Neural cell (in vitro differentiated cells): Measurements from ENCODE around the gene ARID1B. TPM values are rescaled to one million over a fixed set of nuclear protein-coding genes. Genes with fewer than 3 reads are reported as not detected.

Experiments
- H2AFZ ChIP-seq: fragments of 200-600, 300-800 bp; sonication (generic), shearing (Covaris generic); 2 replicates; pipeline ENCODE4 v1.6.0; 2014; ENCODE audit warnings: low read depth, mild to moderate bottlenecking, antibody characterized with exemption, low read length, moderate library complexity
- H3F3A ChIP-seq: fragments of 200-600 bp; shearing (Covaris generic); 2 replicates; pipeline ENCODE4 v1.6.1; 2016; ENCODE audit warnings: mild to moderate bottlenecking, moderate library complexity, mixed read lengths, antibody characterized with exemption, low read length; ENCODE audit not compliant: insufficient read depth, poor library complexity, severe bottlenecking
- H3K27ac ChIP-seq: fragments of 200-600, 300-800 bp; sonication (generic), shearing (Covaris generic); 2 replicates; pipeline ENCODE4 v1.5.1; 2014; ENCODE audit warnings: mild to moderate bottlenecking, low read length, moderate library complexity
- H3K27me3 ChIP-seq: fragments of 300-800, 200-600 bp; sonication (generic), shearing (Covaris generic); 2 replicates; pipeline ENCODE4 v1.6.0; 2014; ENCODE audit warnings: mild to moderate bottlenecking, low read depth, low read length, moderate library complexity; ENCODE audit not compliant: insufficient read depth
- H3K36me3 ChIP-seq: fragments of 300-800, 200-600 bp; sonication (generic), shearing (Covaris generic); 2 replicates; pipeline ENCODE4 v1.5.1; 2014; ENCODE audit warnings: mild to moderate bottlenecking, antibody characterized with exemption, low read length, moderate library complexity; ENCODE audit not compliant: insufficient read depth
- H3K4me2 ChIP-seq: fragments of 300-800, 200-600 bp; sonication (generic), shearing (Covaris generic); 2 replicates; pipeline ENCODE4 v1.6.0; 2014; ENCODE audit warnings: mild to moderate bottlenecking, low read length
- H3K4me3 ChIP-seq: fragments of 300-800, 200-600 bp; sonication (generic), shearing (Covaris generic); 2 replicates; pipeline ENCODE4 v1.5.1; 2014; ENCODE audit warnings: mild to moderate bottlenecking, low read length, moderate library complexity
- H3K79me2 ChIP-seq: fragments of 200-600 bp; shearing (Covaris generic); replicated peaks from 2 replicates; pipeline ENCODE4 v1.6.0; 2014; ENCODE audit warnings: mild to moderate bottlenecking, low read length, moderate library complexity; ENCODE audit not compliant: insufficient read depth
- H3K9ac ChIP-seq: fragments of 300-800, 200-600 bp; sonication (generic), shearing (Covaris generic); 2 replicates; pipeline ENCODE4 v1.6.1; 2016; ENCODE audit warnings: mild to moderate bottlenecking, low read length, mixed read lengths
- H3K9me2 ChIP-seq: fragments of 200-600 bp; shearing (Covaris generic); 2 replicates; pipeline ENCODE4 v1.6.1; 2016; ENCODE audit warnings: mild to moderate bottlenecking, low read length, mixed read lengths; ENCODE audit not compliant: insufficient read depth
- H3K9me3 ChIP-seq: fragments of 200-600, 300-800 bp; sonication (generic), shearing (Covaris generic); 2 replicates; pipeline ENCODE4 v1.6.1; 2016; ENCODE audit warnings: mild to moderate bottlenecking, mixed run types, low read length, moderate library complexity, mixed read lengths
- H4K20me1 ChIP-seq: fragments of 200-600 bp; shearing (Covaris generic); 2 replicates; pipeline ENCODE4 v1.6.1; 2016; ENCODE audit warnings: mild to moderate bottlenecking, mixed run types; ENCODE audit not compliant: insufficient read depth
- CTCF ChIP-seq: fragments of 450-650 bp; IDR thresholded peaks from 2 replicates; pipeline ENCODE4 v1.5.1; 2014; ENCODE audit warnings: antibody characterized with exemption, mild to moderate bottlenecking, moderate library complexity; ENCODE audit not compliant: poor library complexity, severe bottlenecking
- EP300 ChIP-seq: fragments of 450-650 bp; conservative IDR thresholded peaks from 2 replicates; pipeline ENCODE4 v1.6.1; 2014; ENCODE audit warnings: antibody characterized with exemption, mild to moderate bottlenecking, moderate library complexity; ENCODE audit not compliant: poor library complexity, severe bottlenecking
- EZH2 ChIP-seq: fragments of 200-600, 300-800 bp; shearing (Covaris generic), sonication (generic); IDR thresholded peaks from 2 replicates; pipeline ENCODE4 v1.6.1; 2014; ENCODE audit warnings: antibody characterized with exemption, low read length, borderline replicate concordance, mild to moderate bottlenecking; ENCODE audit not compliant: insufficient read depth, poor library complexity, severe bottlenecking
- MXI1 ChIP-seq: fragments of 450-650 bp; conservative IDR thresholded peaks from 2 replicates; pipeline ENCODE4 v1.6.1; 2014; ENCODE audit warnings: antibody characterized with exemption, mild to moderate bottlenecking; ENCODE audit not compliant: poor library complexity, severe bottlenecking
- POLR2AphosphoS5 ChIP-seq: IDR thresholded peaks from 2 replicates; pipeline ENCODE4 v1.6.1; 2012
- RAD21 ChIP-seq: fragments of 450-650 bp; conservative IDR thresholded peaks from 2 replicates; pipeline ENCODE4 v1.6.1; 2014; ENCODE audit warnings: antibody characterized with exemption, mild to moderate bottlenecking, moderate library complexity
- REST ChIP-seq: IDR thresholded peaks from 2 replicates; pipeline ENCODE4 v1.6.1; 2012; ENCODE audit warnings: borderline replicate concordance
- SMC3 ChIP-seq: fragments of 450-650 bp; conservative IDR thresholded peaks from 2 replicates; pipeline ENCODE4 v1.6.1; 2014; ENCODE audit warnings: antibody characterized with exemption, mild to moderate bottlenecking, moderate library complexity; ENCODE audit not compliant: poor library complexity
- TAF1 ChIP-seq: IDR thresholded peaks from 2 replicates; pipeline ENCODE4 v1.6.1; 2012; ENCODE audit warnings: low read depth
- polyA plus RNA-seq: library from polyadenylated mRNA; depleted of rRNA; stranded (reverse); fragments of >200 nt; gene quantifications from 2 replicates; pipeline ENCODE4 v1.2.3, GENCODE V29; 2014

ARID1B gene
- polyA plus RNA-seq, 1 donor from 2014 or later = 35.0 TPM

- Histone ChIP-seq H3K79me2 (no peaks in the 10 kb centered on the region), H3K9me2 (no peaks in the 10 kb centered on the region), H3K4me2 (no peak overlapping the region), H3K9ac (no peak overlapping the region), H3F3A (no peaks in the 10 kb centered on the region), H3K9me3 (no peaks in the 10 kb centered on the region), H3K27me3 (peaks cover 41% of the 10 kb centered on the region), H3K4me3 (no peak overlapping the region), H3K27ac (no peak overlapping the region), H4K20me1 (no peaks in the 10 kb centered on the region), H2AFZ (no peak overlapping the region), H3K36me3 (no peaks in the 10 kb centered on the region)
- no peak for TF ChIP-seq REST
- TF ChIP-seq RAD21 = no peak
- TF ChIP-seq POLR2AphosphoS5 = no peak
- no peak for TF ChIP-seq EP300
- no peak for TF ChIP-seq TAF1
- no peak for TF ChIP-seq SMC3
- TF ChIP-seq MXI1 = no peak
- no peak for TF ChIP-seq EZH2
- no peak for TF ChIP-seq CTCF
Observed at GRCh38 chr6:157233156-157233555, 456.0 kb downstream of the ARID1B start.

- Histone ChIP-seq H3K9me2 (no peaks in the 10 kb centered on the region), H3K4me3 (no peak overlapping the region), H4K20me1 (no peaks in the 10 kb centered on the region), H3F3A (no peaks in the 10 kb centered on the region), H3K79me2 (no peaks in the 10 kb centered on the region), H3K9me3 (no peaks in the 10 kb centered on the region), H2AFZ (no peak overlapping the region), H3K27me3 (peaks cover 41% of the 10 kb centered on the region), H3K36me3 (no peaks in the 10 kb centered on the region), H3K27ac (no peak overlapping the region), H3K9ac (no peak overlapping the region), H3K4me2 (no peak overlapping the region)
- TF ChIP-seq TAF1 (no peak), REST (no peak), CTCF (no peak), MXI1 (no peak), SMC3 (no peak), RAD21 (no peak), POLR2AphosphoS5 (no peak), EP300 (no peak)
Observed at GRCh38 chr6:157233686-157234085, 456.5 kb downstream of the ARID1B start.
